ENCODE results near the gene SYTL1. TPM values are rescaled to one million over a fixed set of nuclear protein-coding genes. Genes with fewer than 3 reads are reported as not detected.
"Not testable (repeated sequence)": the region's sequence is repeated elsewhere in the genome, so short reads cannot be mapped to it uniquely, and the experiment has no call there.

Gene SYTL1
- total RNA-seq, 1 experiment from 2014 or later = 75.9 TPM

GRCh38 chr1:27384797-27385196 lies 43.0 kb downstream of the SYTL1 start:
- CTCF ChIA-PET = interaction anchor here (0.5 to 3.6 kb wide), 3 partner anchors 18 to 153 kb away, joined by 3 to 17 read pairs (median 10); partner anchors contain the start of gene MAP3K6
- POLR2A ChIA-PET = interaction anchor here (3.9 kb wide), 1 partner anchor 19 kb away, joined by 26 read pairs; the partner anchor contains the start of gene MAP3K6
- H4K20me1 ChIP-seq (ENCODE audit: insufficient read depth); H3K9ac ChIP-seq (ENCODE audit: low read length); H2AFZ ChIP-seq (ENCODE audit: low read depth, low read length, poor library complexity, severe bottlenecking); H3K27me3 ChIP-seq (ENCODE audit: insufficient read depth, low read length); ATAC-seq; intact Hi-C loops (cut with micrococcal nuclease); H3K36me3 ChIP-seq (ENCODE audit: control insufficient read depth in 1 of 2, insufficient read depth in 2 of 2, low read length in 2 of 2); H3K9me2 ChIP-seq (ENCODE audit: insufficient read depth); H3K4me2 ChIP-seq (ENCODE audit: low read length); H3K9me3 ChIP-seq (ENCODE audit: control insufficient read depth in 1 of 2, insufficient read depth in 1 of 2, low read depth in 1 of 2, low read length in 2 of 2); H3K27ac ChIP-seq (ENCODE audit: low read depth, low read length); DNase-seq (ENCODE audit: low read depth, low spot score); BruUV-seq (replicated peaks); H3K4me3 ChIP-seq (replicated peaks in 1 of 2; ENCODE audit: low read depth in 1 of 2, low read length in 2 of 2); H3K79me2 ChIP-seq (ENCODE audit: insufficient read depth, low read length): not testable (repeated sequence)
- RAD21 ChIA-PET (ENCODE audit: low non-redundant PET in 1 of 2, low total read pairs in 2 of 2, uncharacterized antibody in 2 of 2, unreplicated experiment in 2 of 2) = interaction anchor here in 1 of 2 experiments (1.0 kb wide), 1 partner anchor 83 kb away, joined by 3 read pairs; no protein-coding TSS in a partner anchor
- peaks cover 4 to 48% of the 10 kb centered on the region in 2 experiments; a peak in 3 of 4 replicates for H3K4me1 ChIP-seq (ENCODE audit: control insufficient read depth in 1 of 2, insufficient read depth in 2 of 2, low read length in 2 of 2)

GRCh38 chr1:27388337-27389005 lies 46.6 kb downstream of the SYTL1 start:
- no peaks in the 10 kb centered on the region for H4K20me1 ChIP-seq (ENCODE audit: insufficient read depth)
- no peak overlapping the region for H3K9ac ChIP-seq (ENCODE audit: low read length)
- RAD21 ChIA-PET (ENCODE audit: low non-redundant PET in 1 of 2, low total read pairs in 2 of 2, uncharacterized antibody in 2 of 2, unreplicated experiment in 2 of 2) = interaction anchor here in 1 of 2 experiments (1.0 to 1.1 kb wide), 2 partner anchors 56 to 88 kb away, joined by 4 to 5 read pairs; no protein-coding TSS in a partner anchor
- no peak overlapping the region for H3K4me2 ChIP-seq (ENCODE audit: low read length)
- CTCF ChIA-PET = interaction anchor here (1.0 to 3.6 kb wide), 10 partner anchors 9 to 344 kb away, joined by 3 to 17 read pairs (median 7); partner anchors contain the start of gene MAP3K6
- no TSS peak for BruUV-seq (replicated peaks)
- H3K4me3 ChIP-seq (replicated peaks in 1 of 2; ENCODE audit: low read depth in 1 of 2, low read length in 2 of 2) = no peak overlapping the region
- no peaks in the 10 kb centered on the region for H3K36me3 ChIP-seq (ENCODE audit: control insufficient read depth in 1 of 2, insufficient read depth in 2 of 2, low read length in 2 of 2)
- H3K27me3 ChIP-seq (ENCODE audit: insufficient read depth, low read length) = no peaks in the 10 kb centered on the region
- intact Hi-C loops (cut with micrococcal nuclease) = loop anchor here (1.0 kb wide), 2 partner anchors 31 to 87 kb away; no protein-coding TSS in a partner anchor
- H3K4me1 ChIP-seq (ENCODE audit: control insufficient read depth in 1 of 2, insufficient read depth in 2 of 2, low read length in 2 of 2) = peaks cover 12 to 35% of the 10 kb centered on the region in 2 experiments
- H3K79me2 ChIP-seq (ENCODE audit: insufficient read depth, low read length) = peaks cover 10% of the 10 kb centered on the region
- DNase-seq (ENCODE audit: low read depth, low spot score) (peak; percentile 61), ATAC-seq (peak; percentile 35)
- no peak overlapping the region for H3K27ac ChIP-seq (ENCODE audit: low read depth, low read length)
- POLR2A ChIA-PET = interaction anchor here (1.7 kb wide), 1 partner anchor 23 kb away, joined by 3 read pairs; no protein-coding TSS in a partner anchor
- TF ChIP-seq ZNF274 (IDR thresholded peaks at IDR 0.05; ENCODE audit: low read depth, low read length) = no peak
- TF ChIP-seq RAD21 (IDR thresholded peaks at IDR 0.05; ENCODE audit: low read depth) = peak; percentile 96
- TF ChIP-seq POLR2A (IDR thresholded peaks at IDR 0.05; ENCODE audit: borderline replicate concordance, extremely low read depth, insufficient read depth, insufficient read length) = no peak
- peak; percentile 90 to 96 (median 94) for TF ChIP-seq CTCF (IDR thresholded peaks at IDR 0.05 in 2 of 3, conservative IDR thresholded peaks at IDR 0.05 in 1 of 3; ENCODE audit: borderline replicate concordance in 1 of 3, insufficient read depth in 1 of 3, low read depth in 2 of 3, low read length in 2 of 3)
- TF ChIP-seq EZH2phosphoT487 (IDR thresholded peaks at IDR 0.05; ENCODE audit: borderline replicate concordance) = no peak
- no peak for TF ChIP-seq FOSL1 (IDR thresholded peaks at IDR 0.05; ENCODE audit: low read depth)
- H3K9me2 ChIP-seq (ENCODE audit: insufficient read depth) = no peaks in the 10 kb centered on the region
- H2AFZ ChIP-seq (ENCODE audit: low read depth, low read length, poor library complexity, severe bottlenecking) = no peak overlapping the region
- no peaks in the 10 kb centered on the region for H3K9me3 ChIP-seq (ENCODE audit: control insufficient read depth in 1 of 2, insufficient read depth in 1 of 2, low read depth in 1 of 2, low read length in 2 of 2)
